Osteocyte (in vitro differentiated cells): Measurements from ENCODE around the gene XDH. TPM values are rescaled to one million over a fixed set of nuclear protein-coding genes. Genes with fewer than 3 reads are reported as not detected.
A peak's percentile ranks its signal among the peaks of the same experiment; 100 is the strongest.

Source experiments
- DNase-seq: peaks from one replicate; pipeline ENCODE4 v3.0.0; 2021; ENCODE audit warnings: mixed read lengths; ENCODE audit not compliant: unreplicated experiment; ENCODE audit errors: extremely low spot score
- H3K27ac Mint-ChIP-seq: one replicate; pipeline ENCODE4 v1.8.0; 2021; ENCODE audit warnings: mild to moderate bottlenecking, mixed read lengths; ENCODE audit not compliant: unreplicated experiment
- H3K27me3 Mint-ChIP-seq: one replicate; pipeline ENCODE4 v1.8.0; 2021; ENCODE audit warnings: mixed read lengths; ENCODE audit not compliant: unreplicated experiment
- H3K36me3 Mint-ChIP-seq: one replicate; pipeline ENCODE4 v1.8.0; 2021; ENCODE audit warnings: mixed read lengths; ENCODE audit not compliant: unreplicated experiment
- H3K4me1 Mint-ChIP-seq: one replicate; pipeline ENCODE4 v1.8.0; 2021; ENCODE audit warnings: mixed read lengths; ENCODE audit not compliant: unreplicated experiment
- H3K4me3 Mint-ChIP-seq: one replicate; pipeline ENCODE4 v1.8.0; 2021; ENCODE audit warnings: mild to moderate bottlenecking, moderate library complexity, mixed read lengths; ENCODE audit not compliant: unreplicated experiment
- H3K9me3 Mint-ChIP-seq: one replicate; pipeline ENCODE4 v1.8.0; 2021; ENCODE audit warnings: mixed read lengths; ENCODE audit not compliant: unreplicated experiment
- total RNA-seq: library from RNA; stranded (reverse); gene quantifications from 2 replicates; pipeline ENCODE4 v1.2.1, GENCODE V29; 2021
- TF ChIP-seq, protein P1 (sequence below): fragments of 200-600 bp; sonication (generic); IDR thresholded peaks from 2 replicates; pipeline ENCODE4 v1.5.0; 2021; ENCODE audit warnings: antibody characterized with exemption, mild to moderate bottlenecking, moderate library complexity

Gene XDH
- total RNA-seq, 1 donor from 2014 or later = 0.99 TPM

DNA sequence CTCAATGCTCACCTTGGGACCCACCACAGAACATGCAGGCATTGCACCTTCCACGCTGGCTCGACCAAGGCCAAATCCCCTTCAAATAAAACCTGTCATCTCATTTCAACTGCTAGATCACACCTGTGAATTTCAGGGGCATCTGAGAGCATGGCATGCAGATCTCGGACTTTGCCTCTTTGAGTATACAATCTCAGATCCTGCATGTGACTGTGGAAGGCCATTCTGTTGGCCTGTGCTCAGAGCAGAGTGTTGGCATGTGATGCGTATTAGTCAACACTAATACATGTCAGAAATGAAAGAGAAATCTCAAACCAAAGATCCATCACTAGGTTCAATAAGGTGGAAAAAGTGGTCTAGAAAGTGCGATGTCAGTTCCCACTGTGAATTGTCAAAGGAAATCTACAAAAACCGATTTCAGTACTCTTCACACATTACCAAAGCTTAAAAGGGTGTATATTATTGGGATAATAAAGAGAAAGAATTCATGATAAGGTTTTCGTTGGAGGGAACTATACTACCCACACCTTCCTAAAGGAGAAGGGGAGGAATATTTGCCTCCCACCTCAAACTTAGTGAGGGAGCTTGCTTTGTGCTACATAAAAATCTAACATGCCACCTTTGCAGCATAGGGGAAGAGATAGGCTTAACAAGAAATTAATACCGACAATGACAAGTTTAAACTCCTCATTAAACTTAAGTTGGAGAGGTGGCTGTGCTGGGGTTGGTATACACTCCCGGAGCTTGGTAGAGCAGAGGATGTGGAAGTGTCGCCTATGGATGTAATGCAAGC, 7.8 kb downstream of the XDH start:
- Mint-ChIP-seq H3K27ac (no peak overlapping the region), H3K27me3 (no peaks in the 10 kb centered on the region), H3K4me3 (no peak overlapping the region), H3K4me1 (peaks cover 21% of the 10 kb centered on the region), H3K36me3 (no peaks in the 10 kb centered on the region), H3K9me3 (no peaks in the 10 kb centered on the region)
- TF ChIP-seq, protein P1, sequence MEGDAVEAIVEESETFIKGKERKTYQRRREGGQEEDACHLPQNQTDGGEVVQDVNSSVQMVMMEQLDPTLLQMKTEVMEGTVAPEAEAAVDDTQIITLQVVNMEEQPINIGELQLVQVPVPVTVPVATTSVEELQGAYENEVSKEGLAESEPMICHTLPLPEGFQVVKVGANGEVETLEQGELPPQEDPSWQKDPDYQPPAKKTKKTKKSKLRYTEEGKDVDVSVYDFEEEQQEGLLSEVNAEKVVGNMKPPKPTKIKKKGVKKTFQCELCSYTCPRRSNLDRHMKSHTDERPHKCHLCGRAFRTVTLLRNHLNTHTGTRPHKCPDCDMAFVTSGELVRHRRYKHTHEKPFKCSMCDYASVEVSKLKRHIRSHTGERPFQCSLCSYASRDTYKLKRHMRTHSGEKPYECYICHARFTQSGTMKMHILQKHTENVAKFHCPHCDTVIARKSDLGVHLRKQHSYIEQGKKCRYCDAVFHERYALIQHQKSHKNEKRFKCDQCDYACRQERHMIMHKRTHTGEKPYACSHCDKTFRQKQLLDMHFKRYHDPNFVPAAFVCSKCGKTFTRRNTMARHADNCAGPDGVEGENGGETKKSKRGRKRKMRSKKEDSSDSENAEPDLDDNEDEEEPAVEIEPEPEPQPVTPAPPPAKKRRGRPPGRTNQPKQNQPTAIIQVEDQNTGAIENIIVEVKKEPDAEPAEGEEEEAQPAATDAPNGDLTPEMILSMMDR = no peak
- DNase-seq = no peak

DNA sequence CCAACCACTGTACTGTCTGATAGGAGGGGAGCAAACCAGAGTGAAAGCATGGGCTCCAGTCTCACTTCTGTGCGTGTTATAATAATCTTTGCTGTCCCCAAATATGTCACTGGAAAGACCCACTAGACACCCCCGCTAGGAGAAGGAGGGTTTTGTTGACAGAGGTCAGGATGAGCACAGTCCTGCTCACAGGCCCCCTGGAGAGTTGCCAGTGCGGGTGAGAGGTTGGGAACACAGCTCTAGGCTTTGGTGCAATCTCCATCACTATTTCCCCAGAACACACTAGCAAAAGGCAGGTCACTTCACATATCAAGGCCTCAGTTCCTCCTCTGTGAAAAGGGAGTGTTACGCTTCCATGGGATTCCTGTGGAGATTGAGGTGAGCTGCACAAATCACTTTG, 9.7 kb downstream of the XDH start:
- Mint-ChIP-seq H3K27ac (no peak overlapping the region), H3K27me3 (no peaks in the 10 kb centered on the region), H3K4me3 (no peak overlapping the region), H3K4me1 (peaks cover 29% of the 10 kb centered on the region), H3K9me3 (no peaks in the 10 kb centered on the region), H3K36me3 (no peaks in the 10 kb centered on the region)
- DNase-seq = no peak
- TF ChIP-seq, protein P1 = no peak

DNA sequence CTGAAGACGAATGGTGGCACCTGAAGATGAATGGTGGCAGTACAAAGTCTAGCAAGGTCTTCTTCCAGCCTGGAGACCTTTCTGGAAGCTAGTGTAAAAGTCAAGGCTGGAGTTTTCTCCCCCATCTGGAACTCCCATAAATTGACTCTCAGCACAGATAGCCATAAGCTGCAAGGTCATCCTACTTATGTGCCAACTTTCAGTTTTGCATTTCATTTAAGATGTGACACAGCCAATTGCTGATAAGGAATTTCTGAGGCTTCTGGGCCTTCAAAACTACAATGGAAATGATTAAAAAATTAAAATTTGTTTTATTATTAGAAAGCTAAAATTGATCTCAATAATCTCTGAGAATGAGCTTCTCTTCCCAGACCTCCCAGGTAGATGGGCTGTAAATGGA, 10.2 kb downstream of the XDH start:
- H3K9me3 Mint-ChIP-seq = no peaks in the 10 kb centered on the region
- H3K4me3 Mint-ChIP-seq = no peak overlapping the region
- H3K27ac Mint-ChIP-seq = no peak overlapping the region
- no peak for DNase-seq
- no peaks in the 10 kb centered on the region for H3K27me3 Mint-ChIP-seq
- TF ChIP-seq, protein P1 = no peak
- peaks cover 29% of the 10 kb centered on the region for H3K4me1 Mint-ChIP-seq
- H3K36me3 Mint-ChIP-seq = no peaks in the 10 kb centered on the region

DNA sequence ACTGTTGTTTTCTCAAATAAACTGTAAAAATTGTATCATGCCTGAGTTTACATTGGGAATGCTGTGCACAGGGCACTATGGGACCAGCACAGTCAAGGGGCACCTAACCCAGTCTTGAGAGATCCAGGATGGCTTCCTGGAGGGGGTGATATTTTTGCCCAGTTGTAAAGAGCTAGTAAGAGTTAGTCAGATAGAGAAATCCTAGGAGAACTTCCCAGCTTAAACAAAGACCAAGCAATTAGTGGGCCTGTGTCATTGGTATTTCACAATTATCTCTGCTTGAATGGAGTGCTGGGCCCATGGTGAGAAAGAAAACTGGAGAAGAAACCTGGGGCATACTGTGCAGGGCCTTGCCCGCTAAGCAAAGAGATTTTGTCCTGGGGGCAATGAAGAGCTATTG, 12.2 kb downstream of the XDH start:
- Mint-ChIP-seq H3K9me3 (no peaks in the 10 kb centered on the region), H3K4me1 (peaks cover 29% of the 10 kb centered on the region), H3K36me3 (no peaks in the 10 kb centered on the region), H3K27me3 (no peaks in the 10 kb centered on the region), H3K4me3 (no peak overlapping the region), H3K27ac (peak overlapping the region; percentile 61)
- TF ChIP-seq, protein P1 = no peak
- DNase-seq = no peak

DNA sequence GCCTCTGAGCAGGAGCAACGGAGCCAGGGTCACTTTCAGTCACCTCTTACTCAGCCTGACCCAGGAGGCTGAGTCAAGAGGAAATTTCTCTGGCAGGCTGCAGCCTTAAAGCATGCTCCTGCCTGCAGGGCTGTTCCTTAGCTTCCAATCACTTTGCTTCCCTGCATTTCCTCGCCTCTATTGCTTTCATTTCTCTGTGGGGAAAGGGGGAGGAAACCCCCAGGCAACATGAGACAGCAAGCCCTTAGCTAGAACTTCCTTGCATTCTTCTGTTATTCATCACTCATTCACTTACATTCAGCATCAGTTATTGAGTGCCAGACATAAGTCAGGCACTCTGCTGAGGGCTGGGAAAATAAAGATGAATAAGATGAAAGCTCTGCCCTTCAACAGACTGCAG, 13.0 kb downstream of the XDH start:
- peak overlapping the region; percentile 85 for H3K27ac Mint-ChIP-seq

More for the DNA sequence above, 13.0 kb downstream of the XDH start:
- no peak overlapping the region for H3K4me3 Mint-ChIP-seq
- no peaks in the 10 kb centered on the region for H3K27me3 Mint-ChIP-seq
- no peaks in the 10 kb centered on the region for H3K9me3 Mint-ChIP-seq
- H3K36me3 Mint-ChIP-seq = no peaks in the 10 kb centered on the region
- no peak for DNase-seq
- TF ChIP-seq, protein P1 = no peak
- H3K4me1 Mint-ChIP-seq = peaks cover 29% of the 10 kb centered on the region
